Measurements from ENCODE around the gene EPHA4.

EPHA4 gene

DNA sequence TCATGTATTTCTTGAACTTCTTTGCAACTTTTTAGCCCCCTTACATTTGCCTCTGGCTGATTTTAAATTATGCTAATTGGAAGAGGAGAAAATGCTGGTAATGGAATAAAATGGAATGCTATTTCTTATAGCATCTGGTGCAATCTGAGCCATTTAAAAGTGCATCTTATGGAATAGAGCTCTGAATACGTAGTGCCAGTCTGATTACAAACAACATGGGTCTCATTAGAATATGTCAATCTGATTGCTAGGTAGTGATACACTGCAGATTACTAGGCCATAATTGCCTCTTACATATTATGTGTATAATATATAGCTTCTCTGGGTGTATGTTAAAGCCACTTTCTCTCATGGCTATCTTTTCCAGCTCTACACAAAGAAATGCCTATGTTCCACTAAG is 159.1 kb downstream of the EPHA4 start:
- H3K27ac ChIP-seq, result no peak overlapping the region
- no peak for DNase-seq
- no peaks in the 10 kb centered on the region for H3K4me1 ChIP-seq
- intact Hi-C loops (cut with DNase I; ENCODE audit: low total_unique reads), result no loop called here
- no peaks in the 10 kb centered on the region for H3K9me3 ChIP-seq
- no peak overlapping the region for H3K4me3 ChIP-seq
- no peaks in the 10 kb centered on the region for H3K36me3 ChIP-seq
- no peaks in the 10 kb centered on the region for H3K27me3 ChIP-seq
- TF ChIP-seq, protein P1, sequence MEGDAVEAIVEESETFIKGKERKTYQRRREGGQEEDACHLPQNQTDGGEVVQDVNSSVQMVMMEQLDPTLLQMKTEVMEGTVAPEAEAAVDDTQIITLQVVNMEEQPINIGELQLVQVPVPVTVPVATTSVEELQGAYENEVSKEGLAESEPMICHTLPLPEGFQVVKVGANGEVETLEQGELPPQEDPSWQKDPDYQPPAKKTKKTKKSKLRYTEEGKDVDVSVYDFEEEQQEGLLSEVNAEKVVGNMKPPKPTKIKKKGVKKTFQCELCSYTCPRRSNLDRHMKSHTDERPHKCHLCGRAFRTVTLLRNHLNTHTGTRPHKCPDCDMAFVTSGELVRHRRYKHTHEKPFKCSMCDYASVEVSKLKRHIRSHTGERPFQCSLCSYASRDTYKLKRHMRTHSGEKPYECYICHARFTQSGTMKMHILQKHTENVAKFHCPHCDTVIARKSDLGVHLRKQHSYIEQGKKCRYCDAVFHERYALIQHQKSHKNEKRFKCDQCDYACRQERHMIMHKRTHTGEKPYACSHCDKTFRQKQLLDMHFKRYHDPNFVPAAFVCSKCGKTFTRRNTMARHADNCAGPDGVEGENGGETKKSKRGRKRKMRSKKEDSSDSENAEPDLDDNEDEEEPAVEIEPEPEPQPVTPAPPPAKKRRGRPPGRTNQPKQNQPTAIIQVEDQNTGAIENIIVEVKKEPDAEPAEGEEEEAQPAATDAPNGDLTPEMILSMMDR (IDR thresholded peaks at IDR 0.05), result no peak

DNA sequence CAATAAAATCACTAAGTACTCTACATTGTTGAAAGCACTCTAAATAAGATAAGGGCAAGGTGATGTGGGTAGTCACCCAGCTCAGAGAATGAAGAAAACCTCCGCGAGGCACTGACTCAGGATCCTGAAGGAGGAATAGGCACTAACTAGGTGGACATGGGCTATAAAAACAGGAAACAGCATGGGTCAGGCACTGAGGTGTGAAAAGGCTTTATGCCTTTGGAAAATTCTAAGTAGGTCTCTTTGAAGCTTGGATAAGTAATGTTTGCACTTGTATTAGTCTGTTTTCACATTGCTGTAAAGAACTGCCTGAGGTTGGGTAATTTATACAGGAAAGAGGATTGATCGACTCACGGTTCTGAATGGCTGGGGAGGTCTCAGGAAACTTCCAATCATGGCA is 161.6 kb downstream of the EPHA4 start:
- intact Hi-C loops (cut with DNase I; ENCODE audit: low total_unique reads), result no loop called here
- no peaks in the 10 kb centered on the region for H3K27me3 ChIP-seq
- TF ChIP-seq, protein P1 (IDR thresholded peaks at IDR 0.05), result no peak

DNA sequence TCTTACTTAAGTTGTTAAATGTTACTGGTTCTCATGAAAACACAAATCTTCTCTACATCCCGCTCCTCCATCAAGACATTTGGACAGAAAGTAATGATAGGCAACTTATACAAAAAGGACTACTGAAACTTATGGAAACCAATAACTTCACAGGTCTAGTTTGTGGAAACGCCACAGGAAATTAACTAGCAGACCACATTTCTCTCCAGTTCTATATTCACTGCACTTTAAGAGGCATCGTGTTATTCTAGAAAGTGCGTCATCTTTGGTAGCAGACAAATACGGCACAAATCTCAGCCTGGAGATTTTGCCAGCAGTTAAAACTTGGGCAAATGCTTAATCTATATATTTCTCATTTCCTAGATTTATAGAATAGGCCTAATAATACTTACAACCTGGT is 164.3 kb downstream of the EPHA4 start:
- intact Hi-C loops (cut with DNase I; ENCODE audit: low total_unique reads), result no loop called here
- no peaks in the 10 kb centered on the region for H3K4me1 ChIP-seq
- DNase-seq, result no peak
- no peaks in the 10 kb centered on the region for H3K27me3 ChIP-seq
- H3K36me3 ChIP-seq, result no peaks in the 10 kb centered on the region
- H3K9me3 ChIP-seq, result peaks cover 0 to 8% (median 0%) of the 10 kb centered on the region in 3 donors
- H3K4me3 ChIP-seq, result no peak overlapping the region
- TF ChIP-seq, protein P1 (IDR thresholded peaks at IDR 0.05), result no peak
- no peak overlapping the region for H3K27ac ChIP-seq

More for the DNA sequence above, 161.6 kb downstream of the EPHA4 start:
- H3K4me1 ChIP-seq, result no peaks in the 10 kb centered on the region
- no peak for DNase-seq
- H3K36me3 ChIP-seq, result no peaks in the 10 kb centered on the region
- peaks cover 0 to 8% (median 0%) of the 10 kb centered on the region in 3 donors for H3K9me3 ChIP-seq
- no peak overlapping the region for H3K27ac ChIP-seq
- H3K4me3 ChIP-seq, result no peak overlapping the region

DNA sequence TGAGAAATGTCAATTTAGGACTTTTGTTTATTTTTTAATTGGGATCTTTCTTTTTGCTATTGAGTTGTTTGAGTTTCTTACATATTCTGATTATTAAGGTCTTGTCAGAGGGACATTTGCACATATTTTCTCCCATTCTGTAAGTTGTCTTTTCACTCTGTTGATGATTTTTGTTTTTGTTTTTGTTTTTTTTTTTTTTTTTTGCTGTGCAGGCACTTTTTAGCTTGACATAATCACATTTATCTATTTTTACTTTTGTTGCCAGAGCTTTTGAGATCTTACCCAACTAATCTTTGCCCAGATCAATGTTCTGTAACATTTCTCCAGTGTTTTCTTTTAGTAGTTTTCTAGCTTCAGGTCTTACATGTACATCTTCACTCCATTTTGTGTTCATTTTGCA is 166.6 kb downstream of the EPHA4 start:
- Histone ChIP-seq H3K27me3 (no peaks in the 10 kb centered on the region), H3K36me3 (no peaks in the 10 kb centered on the region), H3K4me3 (no peak overlapping the region), H3K4me1 (no peaks in the 10 kb centered on the region), H3K9me3 (peaks cover 0 to 8% (median 0%) of the 10 kb centered on the region in 3 donors), H3K27ac (no peak overlapping the region)
- DNase-seq, result no peak
- TF ChIP-seq, protein P1 (IDR thresholded peaks at IDR 0.05), result no peak
- intact Hi-C loops (cut with DNase I; ENCODE audit: low total_unique reads), result no loop called here

DNA sequence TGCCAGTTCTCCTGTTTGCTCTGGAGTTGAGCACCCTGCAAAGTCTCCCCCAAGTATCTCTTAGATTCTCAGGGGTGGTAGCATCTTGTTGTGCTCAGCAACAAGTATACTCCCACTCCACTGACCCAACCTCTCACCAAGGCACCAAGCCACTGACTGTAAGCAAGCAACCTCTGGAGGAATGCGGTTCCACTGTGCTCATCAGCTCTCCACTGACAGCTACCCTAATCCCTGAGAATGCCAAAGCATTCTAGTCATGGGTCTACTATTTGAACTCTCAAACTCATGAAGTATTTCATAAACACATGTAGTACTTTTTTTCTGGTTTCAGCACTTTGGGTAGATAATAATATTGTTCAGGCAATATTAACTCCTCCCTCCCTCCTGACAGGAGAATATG is 170.0 kb downstream of the EPHA4 start:
- intact Hi-C loops (cut with DNase I; ENCODE audit: low total_unique reads), result no loop called here
- Histone ChIP-seq H3K4me1 (no peaks in the 10 kb centered on the region), H3K27me3 (no peaks in the 10 kb centered on the region), H3K9me3 (peaks cover 0 to 8% (median 0%) of the 10 kb centered on the region in 3 donors), H3K36me3 (no peaks in the 10 kb centered on the region), H3K27ac (no peak overlapping the region), H3K4me3 (no peak overlapping the region)
- TF ChIP-seq, protein P1 (IDR thresholded peaks at IDR 0.05), result no peak
- DNase-seq, result no peak

DNA sequence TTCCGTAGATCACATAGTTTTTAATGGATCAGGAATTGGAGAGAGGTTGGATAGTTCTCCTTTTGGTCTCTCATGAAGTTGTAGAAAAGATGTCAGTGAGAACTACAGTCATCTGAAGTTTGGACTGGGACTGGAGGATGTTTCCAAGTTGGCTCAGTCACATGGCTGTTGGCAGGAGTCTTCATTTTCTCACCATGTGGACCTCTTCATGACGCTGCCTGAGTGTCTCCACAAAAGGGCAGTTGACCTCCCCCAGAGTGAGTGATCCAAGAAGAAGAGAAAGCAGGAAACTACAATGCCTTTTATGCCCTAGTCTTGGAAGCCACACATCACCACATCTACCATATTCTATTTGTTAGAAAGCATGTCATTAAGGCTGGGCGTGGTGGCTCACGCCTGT is 171.7 kb downstream of the EPHA4 start:
- H3K9me3 ChIP-seq, result no peaks in the 10 kb centered on the region
- H3K27me3 ChIP-seq, result no peaks in the 10 kb centered on the region
- TF ChIP-seq, protein P1 (IDR thresholded peaks at IDR 0.05), result no peak
- H3K36me3 ChIP-seq, result no peaks in the 10 kb centered on the region
- H3K4me3 ChIP-seq, result no peak overlapping the region
- intact Hi-C loops (cut with DNase I; ENCODE audit: low total_unique reads), result no loop called here
- no peak overlapping the region for H3K27ac ChIP-seq
- H3K4me1 ChIP-seq, result no peaks in the 10 kb centered on the region
- no peak for DNase-seq
